ENCODE data around the gene SNX5. TPM values are rescaled to one million over a fixed set of nuclear protein-coding genes. Genes with fewer than 3 reads are reported as not detected.

SNX5 gene
- total and polyA plus RNA-seq, 2 of the 13 experiments (the other 11 are each of a cell fraction or from before 2014, with no cell fraction given), result 664 to 1,040 TPM

- TF ChIP-seq GPN1 (CRISPR knock-in tag; IDR thresholded peaks at IDR 0.05; ENCODE audit: borderline replicate concordance) (no peak), NFIC (IDR thresholded peaks at IDR 0.05; ENCODE audit: low read length) (no peak), ATF2 (CRISPR knock-in tag; IDR thresholded peaks at IDR 0.05) (no peak), PHF21A (CRISPR knock-in tag; IDR thresholded peaks at IDR 0.05) (no peak), YY1 (IDR thresholded peaks at IDR 0.05; ENCODE audit: insufficient read depth, insufficient replicate concordance, low read depth, low read length) (no peak), ZNF138 (CRISPR knock-in tag; IDR thresholded peaks at IDR 0.05; ENCODE audit: low read depth) (no peak), AFF4 (CRISPR knock-in tag; IDR thresholded peaks at IDR 0.05) (no peak), KMT2B (CRISPR knock-in tag; IDR thresholded peaks at IDR 0.05) (no peak), SETDB1 (CRISPR knock-in tag; IDR thresholded peaks at IDR 0.05; ENCODE audit: borderline replicate concordance) (no peak), ZNF234 (CRISPR knock-in tag; conservative IDR thresholded peaks at IDR 0.05) (no peak), ZNF251 (CRISPR knock-in tag; IDR thresholded peaks at IDR 0.05) (no peak), POGZ (CRISPR knock-in tag; IDR thresholded peaks at IDR 0.05) (no peak), ZSCAN22 (CRISPR knock-in tag; IDR thresholded peaks at IDR 0.05) (no peak), HDAC2 (CRISPR knock-in tag; IDR thresholded peaks at IDR 0.05) (0 out of 2 replicates have a peak, but pooled peaks have one; percentile 9), ATF7-NPFF (CRISPR knock-in tag; IDR thresholded peaks at IDR 0.05; ENCODE audit: low read depth) (no peak)
- TF ChIP-seq, protein P1, sequence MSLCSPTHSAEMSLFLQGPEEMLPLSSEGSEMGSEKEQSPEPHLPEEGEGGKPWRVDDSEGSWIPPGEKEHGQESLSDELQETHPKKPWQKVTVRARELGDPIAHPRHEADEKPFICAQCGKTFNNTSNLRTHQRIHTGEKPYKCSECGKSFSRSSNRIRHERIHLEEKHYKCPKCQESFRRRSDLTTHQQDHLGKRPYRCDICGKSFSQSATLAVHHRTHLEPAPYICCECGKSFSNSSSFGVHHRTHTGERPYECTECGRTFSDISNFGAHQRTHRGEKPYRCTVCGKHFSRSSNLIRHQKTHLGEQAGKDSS (CRISPR knock-in tag; IDR thresholded peaks at IDR 0.05; ENCODE audit: borderline replicate concordance, low read depth), result 0 out of 2 replicates have a peak, but pooled peaks have one; percentile 50
- TF ChIP-seq, protein P2, sequence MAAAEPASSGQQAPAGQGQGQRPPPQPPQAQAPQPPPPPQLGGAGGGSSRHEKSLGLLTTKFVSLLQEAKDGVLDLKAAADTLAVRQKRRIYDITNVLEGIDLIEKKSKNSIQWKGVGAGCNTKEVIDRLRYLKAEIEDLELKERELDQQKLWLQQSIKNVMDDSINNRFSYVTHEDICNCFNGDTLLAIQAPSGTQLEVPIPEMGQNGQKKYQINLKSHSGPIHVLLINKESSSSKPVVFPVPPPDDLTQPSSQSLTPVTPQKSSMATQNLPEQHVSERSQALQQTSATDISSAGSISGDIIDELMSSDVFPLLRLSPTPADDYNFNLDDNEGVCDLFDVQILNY (CRISPR knock-in tag; conservative IDR thresholded peaks at IDR 0.05), result no peak
- TF ChIP-seq, protein P3, sequence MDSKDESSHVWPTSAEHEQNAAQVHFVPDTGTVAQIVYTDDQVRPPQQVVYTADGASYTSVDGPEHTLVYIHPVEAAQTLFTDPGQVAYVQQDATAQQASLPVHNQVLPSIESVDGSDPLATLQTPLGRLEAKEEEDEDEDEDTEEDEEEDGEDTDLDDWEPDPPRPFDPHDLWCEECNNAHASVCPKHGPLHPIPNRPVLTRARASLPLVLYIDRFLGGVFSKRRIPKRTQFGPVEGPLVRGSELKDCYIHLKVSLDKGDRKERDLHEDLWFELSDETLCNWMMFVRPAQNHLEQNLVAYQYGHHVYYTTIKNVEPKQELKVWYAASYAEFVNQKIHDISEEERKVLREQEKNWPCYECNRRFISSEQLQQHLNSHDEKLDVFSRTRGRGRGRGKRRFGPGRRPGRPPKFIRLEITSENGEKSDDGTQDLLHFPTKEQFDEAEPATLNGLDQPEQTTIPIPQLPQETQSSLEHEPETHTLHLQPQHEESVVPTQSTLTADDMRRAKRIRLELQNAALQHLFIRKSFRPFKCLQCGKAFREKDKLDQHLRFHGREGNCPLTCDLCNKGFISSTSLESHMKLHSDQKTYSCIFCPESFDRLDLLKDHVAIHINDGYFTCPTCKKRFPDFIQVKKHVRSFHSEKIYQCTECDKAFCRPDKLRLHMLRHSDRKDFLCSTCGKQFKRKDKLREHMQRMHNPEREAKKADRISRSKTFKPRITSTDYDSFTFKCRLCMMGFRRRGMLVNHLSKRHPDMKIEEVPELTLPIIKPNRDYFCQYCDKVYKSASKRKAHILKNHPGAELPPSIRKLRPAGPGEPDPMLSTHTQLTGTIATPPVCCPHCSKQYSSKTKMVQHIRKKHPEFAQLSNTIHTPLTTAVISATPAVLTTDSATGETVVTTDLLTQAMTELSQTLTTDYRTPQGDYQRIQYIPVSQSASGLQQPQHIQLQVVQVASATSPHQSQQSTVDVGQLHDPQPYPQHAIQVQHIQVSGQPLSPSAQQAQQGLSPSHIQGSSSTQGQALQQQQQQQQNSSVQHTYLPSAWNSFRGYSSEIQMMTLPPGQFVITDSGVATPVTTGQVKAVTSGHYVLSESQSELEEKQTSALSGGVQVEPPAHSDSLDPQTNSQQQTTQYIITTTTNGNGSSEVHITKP (CRISPR knock-in tag; IDR thresholded peaks at IDR 0.05; ENCODE audit: low read depth), result no peak
Observed at GRCh38 chr20:17933711-17934110, 34.9 kb downstream of the SNX5 start (continued).
